B cell (primary cell): ENCODE measurements around the gene ABCA9. TPM values are rescaled to one million over a fixed set of nuclear protein-coding genes. Genes with fewer than 3 reads are reported as not detected.

ENCODE experiments used
- ATAC-seq: fragments of 200-7000 bp; cut with Tn5 transposase; one replicate; pipeline ENCODE4 v1.10.0; 2021; ENCODE audit warnings: low read depth, mild to moderate bottlenecking, moderate number of reproducible peaks, moderate library complexity
- CTCF ChIA-PET: fragments of 350-600 bp; sonication (Branson Sonifier 250); formaldehyde crosslinking; loops from one replicate; lab custom pipeline; 2021; ENCODE audit warnings: antibody characterized with exemption, inconsistent platforms; lab: Charles Lee
- POLR2A ChIA-PET: fragments of 350-600 bp; sonication (Branson Sonifier 250); formaldehyde crosslinking; loops from one replicate; lab custom pipeline; 2021; ENCODE audit warnings: antibody characterized with exemption; lab: Charles Lee
- DNase-seq: peaks from one replicate; pipeline ENCODE4 v3.0.0; 2013
- H2AFZ ChIP-seq: 2 replicates; pipeline ENCODE4 v1.6.1; 2012; ENCODE audit warnings: mild to moderate bottlenecking, low read depth, low read length; ENCODE audit not compliant: insufficient read depth, poor library complexity, severe bottlenecking
- H3K27ac ChIP-seq, 2 donors: 1 replicate in 1 of 2; 2 replicates in 1 of 2; pipeline ENCODE4 v1.5.1; 2012 to 2013; ENCODE audit warnings: low read length in 2 of 2, mild to moderate bottlenecking in 2 of 2, moderate library complexity in 1 of 2
- H3K27me3 ChIP-seq, 4 experiments: fragments of 200-600 bp in 1 of 4; sonication (generic) in 1 of 4; replicated peaks in 1 of 4; 1 replicate in 2 of 4; 2 replicates in 2 of 4; pipeline versions ENCODE4 v1.6.1 to v1.7.0; 2013 to 2016; ENCODE audit warnings: low read length in 3 of 4, mild to moderate bottlenecking in 2 of 4, mixed read lengths in 1 of 4, moderate library complexity in 1 of 4; ENCODE audit not compliant: insufficient read depth in 4 of 4, control insufficient read depth in 3 of 4; ENCODE audit errors: control extremely low read depth in 1 of 4
- H3K36me3 ChIP-seq, 2 experiments: replicated peaks in 1 of 2; 1 replicate in 1 of 2; 2 replicates in 1 of 2; pipeline versions ENCODE4 v1.6.1 to v1.7.1; 2013; ENCODE audit warnings: low read length in 1 of 2; ENCODE audit not compliant: insufficient read depth in 2 of 2, control insufficient read depth in 1 of 2; ENCODE audit errors: control extremely low read depth in 1 of 2, extremely low read depth in 1 of 2
- H3K4me1 ChIP-seq, 2 donors: fragments of 200-600 bp in 1 of 2; sonication (generic) in 1 of 2; 1 replicate in 1 of 2; 2 replicates in 1 of 2; pipeline versions ENCODE4 v1.5.1 to v1.6.1; 2013 to 2017; ENCODE audit warnings: low read length in 2 of 2; ENCODE audit not compliant: control insufficient read depth in 2 of 2, insufficient read depth in 2 of 2
- H3K4me2 ChIP-seq: replicated peaks from 2 replicates; pipeline ENCODE3; 2012; ENCODE audit warnings: mild to moderate bottlenecking, low read depth, low read length; ENCODE audit not compliant: poor library complexity, severe bottlenecking
- H3K4me3 ChIP-seq, 5 experiments: fragments of 200-600 bp in 1 of 5; sonication (generic) in 1 of 5; 1 replicate in 3 of 5; 2 replicates in 2 of 5; pipeline versions ENCODE4 v1.5.1 to v1.7.0; 2011 to 2016; ENCODE audit warnings: low read length in 4 of 5, mild to moderate bottlenecking in 4 of 5, low read depth in 2 of 5, control low read depth in 1 of 5, moderate library complexity in 1 of 5; ENCODE audit not compliant: insufficient read depth in 1 of 5; ENCODE audit errors: control extremely low read depth in 1 of 5, extremely low read depth in 1 of 5
- H3K79me2 ChIP-seq: fragments of 200-600 bp; sonication (generic); one replicate; pipeline ENCODE4 v1.6.0; 2016; ENCODE audit warnings: low read length; ENCODE audit not compliant: control insufficient read depth, insufficient read depth
- H3K9ac ChIP-seq: fragments of 200-600 bp; sonication (generic); 2 replicates; pipeline ENCODE4 v1.6.1; 2017; ENCODE audit warnings: mild to moderate bottlenecking, low read length, moderate library complexity
- H3K9me3 ChIP-seq, 3 donors: one replicate each; pipeline versions ENCODE4 v1.6.1 to v1.7.1; 2013; ENCODE audit warnings: low read length in 2 of 3; ENCODE audit not compliant: control insufficient read depth in 2 of 3, insufficient read depth in 1 of 3; ENCODE audit errors: control extremely low read depth in 1 of 3
- H4K20me1 ChIP-seq: 2 replicates; pipeline ENCODE4 v1.6.0; 2012; ENCODE audit warnings: mild to moderate bottlenecking, low read length; ENCODE audit not compliant: insufficient read depth, control insufficient read depth, poor library complexity, severe bottlenecking
- H3K27ac Mint-ChIP-seq: one replicate; pipeline ENCODE4 v1.8.0; 2021; ENCODE audit warnings: mixed read lengths
- H3K27me3 Mint-ChIP-seq: one replicate; pipeline ENCODE4 v1.8.0; 2021; ENCODE audit warnings: mixed read lengths
- H3K4me1 Mint-ChIP-seq: one replicate; pipeline ENCODE4 v1.8.0; 2021; ENCODE audit warnings: mixed read lengths
- H3K4me3 Mint-ChIP-seq: one replicate; pipeline ENCODE4 v1.8.0; 2021; ENCODE audit warnings: mixed read lengths
- H3K9me3 Mint-ChIP-seq: one replicate; pipeline ENCODE4 v1.8.0; 2022; ENCODE audit warnings: mixed read lengths; ENCODE audit not compliant: insufficient read depth
- CTCF ChIP-seq: fragments of 200-600 bp; IDR thresholded peaks from one replicate; pipeline ENCODE4 v1.8.0; 2022; ENCODE audit warnings: antibody characterized with exemption, mild to moderate bottlenecking
- EZH2 ChIP-seq: IDR thresholded peaks from 2 replicates; pipeline ENCODE4 v1.6.1; 2012; ENCODE audit warnings: borderline replicate concordance, low read depth, mild to moderate bottlenecking, moderate library complexity, low read length; ENCODE audit not compliant: insufficient read depth, poor library complexity, severe bottlenecking
- WGBS: methylation state at CpG from one replicate; pipeline ENCODE4 v1.1.5; 2013; ENCODE audit warnings: missing lambda C conversion rate; ENCODE audit not compliant: insufficient coverage; 5-methylcytosine and 5-hydroxymethylcytosine counted together
- intact Hi-C: fragments of 100-400 bp; cut with micrococcal nuclease; formaldehyde crosslinking; loops from one replicate; pipeline ENCODE4 v1.10.0; 2022
- polyA plus RNA-seq: library from polyadenylated mRNA; depleted of rRNA; stranded (reverse); fragments of >200 nt; gene quantifications from 2 replicates; pipeline ENCODE4 v1.2.3, GENCODE V29; 2012
- total RNA-seq, 2 donors: library from RNA; stranded (reverse); fragments of 120-200 nt in 1 of 2; gene quantifications; 1 replicate in 1 of 2; 2 replicates in 1 of 2; pipeline versions ENCODE4 v1.2.3 to v1.2.4, GENCODE V29; 2013 to 2022

Gene ABCA9
- total and polyA plus RNA-seq, 2 donors (not counting 1 experiment from before 2014, with no cell fraction given): 0.06 to 0.91 TPM

DNA sequence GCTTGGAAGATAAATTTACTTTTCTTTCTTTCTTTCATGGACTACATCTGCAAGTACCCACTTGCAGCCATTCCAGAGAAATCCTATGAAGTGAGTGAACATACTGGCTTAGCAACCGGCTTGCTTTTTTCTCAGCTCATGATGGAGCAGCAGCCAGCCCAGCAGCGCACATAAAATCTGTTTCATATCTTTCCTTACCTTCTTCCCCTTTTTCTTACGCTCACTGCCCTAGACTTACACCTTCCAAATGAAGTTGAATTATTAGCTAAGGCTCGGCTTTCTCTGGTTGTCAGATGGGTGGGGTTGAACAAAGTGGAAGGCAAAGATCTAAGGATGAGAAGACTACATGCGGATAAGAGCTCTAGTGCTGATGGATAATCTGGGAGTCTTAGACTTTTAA is 91.6 kb downstream of the ABCA9 start:
- no peak overlapping the region for H3K9ac ChIP-seq
- Mint-ChIP-seq H3K4me3 (no peak overlapping the region), H3K9me3 (peaks cover 5% of the 10 kb centered on the region), H3K4me1 (peaks cover 4% of the 10 kb centered on the region), H3K27me3 (peaks cover 4% of the 10 kb centered on the region), H3K27ac (no peak overlapping the region)
- H4K20me1 ChIP-seq: no peaks in the 10 kb centered on the region
- intact Hi-C loops: no loop called here
- H3K27ac ChIP-seq: no peak overlapping the region
- CTCF ChIA-PET: no interaction called here
- H3K27me3 ChIP-seq: no peaks in the 10 kb centered on the region
- POLR2A ChIA-PET: no interaction called here
- H3K4me3 ChIP-seq: no peak overlapping the region
- ATAC-seq (no peak), DNase-seq (no peak)
- WGBS: 28% methylated on average over 4 of the region's 5 CpGs
- no peaks in the 10 kb centered on the region for H3K9me3 ChIP-seq
- no peak overlapping the region for H3K4me2 ChIP-seq
- TF ChIP-seq EZH2 (no peak), CTCF (no peak)
- H3K36me3 ChIP-seq: no peaks in the 10 kb centered on the region
- H3K4me1 ChIP-seq: peaks cover 0 to 3% of the 10 kb centered on the region in 2 donors
- no peaks in the 10 kb centered on the region for H3K79me2 ChIP-seq
- peak overlapping the region; percentile 19 for H2AFZ ChIP-seq

- POLR2A ChIA-PET: no interaction called here
- 92% methylated on average over 1 of the region's 4 CpGs for WGBS
- no peak overlapping the region for H3K4me3 ChIP-seq
Observed at GRCh38 chr17:68963958-68964357, 96.8 kb downstream of the ABCA9 start.

More at GRCh38 chr17:68963958-68964357, 96.8 kb downstream of the ABCA9 start:
- intact Hi-C loops: no loop called here
- no peak overlapping the region for H3K27ac ChIP-seq
- TF ChIP-seq EZH2 (no peak), CTCF (no peak)
- Mint-ChIP-seq H3K9me3 (peaks cover 9% of the 10 kb centered on the region), H3K4me3 (no peak overlapping the region), H3K27me3 (peaks cover 4% of the 10 kb centered on the region), H3K27ac (no peak overlapping the region), H3K4me1 (no peaks in the 10 kb centered on the region)
- CTCF ChIA-PET: no interaction called here
- no peaks in the 10 kb centered on the region for H4K20me1 ChIP-seq
- H3K79me2 ChIP-seq: no peaks in the 10 kb centered on the region
- ATAC-seq (no peak), DNase-seq (no peak)
- peaks cover 0 to 1% (median 0%) of the 10 kb centered on the region in 3 donors for H3K9me3 ChIP-seq
- H3K9ac ChIP-seq: no peak overlapping the region
- H3K4me2 ChIP-seq: no peak overlapping the region
- no peaks in the 10 kb centered on the region for H3K27me3 ChIP-seq
- H3K4me1 ChIP-seq: no peaks in the 10 kb centered on the region
- H2AFZ ChIP-seq: no peak overlapping the region
- H3K36me3 ChIP-seq: no peaks in the 10 kb centered on the region
